ENCODE measurements around the gene HDGFL2.

Gene HDGFL2

DNA sequence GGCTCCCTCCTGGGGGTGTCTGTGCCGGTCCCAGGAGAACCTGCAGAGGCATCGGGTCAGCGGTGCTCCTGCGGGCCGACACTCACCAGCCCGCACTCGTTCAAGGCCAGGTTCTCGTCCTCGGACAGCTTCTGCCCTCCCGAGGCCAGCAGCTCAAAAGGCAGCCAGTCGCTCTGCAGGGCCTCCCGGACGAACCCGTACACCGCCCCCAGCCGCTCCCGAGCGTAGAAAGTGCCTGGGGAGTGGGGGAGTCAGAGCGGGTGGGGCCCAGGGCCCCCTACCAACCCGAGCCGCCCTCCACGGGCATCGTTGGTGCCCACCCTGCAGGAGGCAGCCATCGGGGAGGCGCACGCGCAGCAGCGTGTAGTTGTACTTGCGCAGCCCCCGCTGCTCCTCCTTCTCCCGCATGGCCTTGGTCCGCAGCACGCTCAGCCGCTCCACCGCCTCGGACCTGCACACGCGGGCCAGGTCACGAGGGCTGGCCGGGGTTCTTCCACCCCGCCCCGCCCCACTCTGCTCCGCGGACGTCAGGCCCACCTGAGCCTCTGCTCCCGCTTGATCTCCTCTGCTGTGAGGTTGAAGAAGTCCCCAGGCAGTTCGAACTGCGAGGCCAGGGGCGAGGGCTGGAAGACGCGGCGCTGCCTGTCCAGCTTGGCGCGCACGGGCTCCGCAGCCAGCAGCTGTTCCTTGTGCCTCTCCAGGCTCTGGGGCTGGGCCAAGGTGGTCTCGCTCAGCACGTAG, 26.0 kb upstream of the HDGFL2 start:
- DNase-seq: no peak

DNA sequence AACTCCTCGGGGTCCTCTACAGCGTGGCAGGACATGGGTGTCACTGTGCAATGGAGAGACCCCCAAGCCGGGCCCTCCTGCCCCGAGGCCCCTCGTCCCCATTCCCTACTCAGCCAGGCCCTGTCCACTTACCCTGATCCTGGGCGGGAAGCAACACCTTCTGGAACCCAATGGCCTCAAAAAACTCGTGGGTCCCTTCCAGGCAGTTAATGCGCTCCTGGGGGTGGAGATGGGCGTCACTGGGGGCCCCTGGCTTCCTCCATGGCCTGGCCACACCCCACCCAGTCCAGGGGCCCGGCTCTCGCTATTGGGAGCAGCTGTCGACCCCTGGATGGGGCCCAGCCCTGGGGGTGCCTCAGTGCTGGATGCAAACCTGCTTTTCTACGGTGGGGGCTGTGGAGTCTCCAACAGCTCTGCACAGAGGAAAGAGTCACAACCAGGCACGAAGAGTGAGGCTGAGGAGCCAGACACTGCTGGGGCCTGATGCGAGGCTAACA, 25.3 kb upstream of the HDGFL2 start:
- no peak for DNase-seq

DNA sequence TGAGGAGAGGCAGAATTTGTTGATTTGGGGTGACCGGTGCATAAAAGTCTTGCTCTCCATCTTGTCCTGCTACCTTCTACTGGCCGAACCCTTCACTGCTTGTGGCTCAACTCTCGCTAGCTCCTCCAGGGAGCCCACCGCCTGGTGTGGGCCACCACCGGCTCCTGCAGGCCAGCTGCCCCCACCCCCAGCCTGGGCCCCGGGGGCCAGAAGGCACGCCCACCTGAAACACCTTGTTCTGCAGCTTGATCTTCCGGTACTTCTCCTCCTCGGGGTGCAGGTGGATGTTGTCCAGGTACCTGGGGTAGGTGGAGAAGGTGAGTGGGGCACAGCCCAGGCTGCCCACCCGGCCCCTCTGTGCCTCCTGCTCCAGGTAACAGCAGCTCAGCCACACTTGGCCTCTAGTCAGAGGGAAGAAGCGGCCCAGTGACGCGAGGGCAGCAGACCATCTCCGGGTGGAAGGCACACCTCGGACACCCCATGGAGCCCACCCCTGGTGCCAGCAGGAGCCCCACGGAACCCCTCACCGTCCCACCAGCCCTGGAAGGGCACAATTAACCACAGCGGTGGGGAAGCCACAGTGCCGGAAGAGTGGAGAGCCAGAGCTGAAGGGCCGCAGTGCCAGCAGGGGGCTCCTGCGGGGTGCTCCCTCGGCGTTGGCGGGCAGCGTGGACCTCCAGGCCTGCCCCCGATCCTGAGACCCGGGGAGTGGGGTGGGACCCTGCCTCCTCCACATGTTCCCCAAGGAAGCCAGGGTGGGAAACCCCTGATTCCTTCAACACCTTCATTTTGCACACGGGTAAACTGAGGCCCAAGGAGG, 24.6 kb upstream of the HDGFL2 start:
- DNase-seq: no peak

- DNase-seq: no peak
Observed at GRCh38 chr19:4448147-4448985, 23.7 kb upstream of the HDGFL2 start.

- DNase-seq: no peak
Observed at GRCh38 chr19:4449022-4449638, 23.0 kb upstream of the HDGFL2 start.

DNA sequence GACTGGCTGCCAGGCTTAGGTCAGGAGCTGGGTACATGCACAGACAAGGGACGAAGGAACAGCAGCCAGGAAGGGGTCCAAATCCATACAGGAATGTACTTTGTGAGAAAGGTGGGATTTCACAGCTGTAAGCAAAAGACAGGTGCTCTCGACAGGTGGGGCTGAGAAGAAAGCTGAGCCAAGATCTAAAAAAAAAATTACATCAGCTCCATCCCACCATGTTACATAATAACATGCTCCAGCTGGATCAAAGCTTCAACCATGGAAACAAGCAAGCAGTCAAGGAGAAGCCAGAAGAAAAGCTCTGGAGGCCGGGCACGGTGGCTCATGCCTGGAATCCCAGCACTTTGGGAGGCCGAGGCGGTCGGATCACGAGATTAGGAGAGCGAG, 22.5 kb upstream of the HDGFL2 start:
- DNase-seq: no peak

GRCh38 chr19:4452230-4452990, 19.7 kb upstream of the HDGFL2 start:
- DNase-seq: no peak

DNA sequence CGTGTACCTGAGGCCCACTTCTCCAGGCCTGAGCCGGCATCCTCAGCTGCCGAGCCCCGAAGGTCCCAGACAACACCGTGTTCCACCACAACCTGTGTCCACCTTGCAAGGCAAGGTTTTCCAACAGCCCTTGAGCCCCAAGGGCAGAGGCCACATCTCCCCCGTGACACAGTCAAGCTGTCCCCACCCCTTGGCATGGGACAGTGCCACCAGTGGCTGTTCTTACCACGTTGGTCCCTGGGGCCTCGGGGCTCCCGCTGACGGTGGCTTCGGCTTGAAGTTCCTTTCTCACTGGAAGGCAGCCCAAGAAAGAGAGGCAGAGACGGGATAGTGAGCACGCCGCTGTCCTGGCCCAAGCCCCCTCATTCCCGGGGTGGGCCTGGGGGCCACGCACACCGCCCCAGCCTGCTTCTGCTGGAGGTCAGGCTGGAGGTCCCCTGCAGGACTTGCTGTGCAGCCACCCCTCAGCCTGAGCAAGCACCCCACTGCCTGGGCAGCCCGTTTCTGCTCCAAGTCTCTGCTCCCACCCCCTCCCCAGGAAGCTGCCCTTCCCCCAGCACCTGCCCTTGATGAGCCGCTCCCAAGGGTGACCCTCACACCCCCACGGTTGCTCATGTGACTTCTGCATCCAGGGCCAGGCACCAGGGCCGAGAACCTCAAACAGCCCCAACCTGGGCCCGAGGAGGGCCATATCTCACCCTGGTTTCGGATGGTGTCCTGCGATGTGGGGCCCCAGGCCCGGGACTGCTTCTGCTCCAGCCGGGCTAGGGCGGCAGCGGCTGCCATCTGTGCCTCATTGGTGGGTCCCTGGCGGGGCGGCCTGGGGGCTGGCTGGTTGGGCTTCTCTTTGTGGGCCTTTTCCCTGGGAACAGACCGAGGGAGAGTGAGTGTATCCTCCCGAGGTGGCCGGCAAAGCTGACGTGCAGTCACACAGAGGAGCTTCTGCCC, 18.6 kb upstream of the HDGFL2 start:
- DNase-seq: no peak

DNA sequence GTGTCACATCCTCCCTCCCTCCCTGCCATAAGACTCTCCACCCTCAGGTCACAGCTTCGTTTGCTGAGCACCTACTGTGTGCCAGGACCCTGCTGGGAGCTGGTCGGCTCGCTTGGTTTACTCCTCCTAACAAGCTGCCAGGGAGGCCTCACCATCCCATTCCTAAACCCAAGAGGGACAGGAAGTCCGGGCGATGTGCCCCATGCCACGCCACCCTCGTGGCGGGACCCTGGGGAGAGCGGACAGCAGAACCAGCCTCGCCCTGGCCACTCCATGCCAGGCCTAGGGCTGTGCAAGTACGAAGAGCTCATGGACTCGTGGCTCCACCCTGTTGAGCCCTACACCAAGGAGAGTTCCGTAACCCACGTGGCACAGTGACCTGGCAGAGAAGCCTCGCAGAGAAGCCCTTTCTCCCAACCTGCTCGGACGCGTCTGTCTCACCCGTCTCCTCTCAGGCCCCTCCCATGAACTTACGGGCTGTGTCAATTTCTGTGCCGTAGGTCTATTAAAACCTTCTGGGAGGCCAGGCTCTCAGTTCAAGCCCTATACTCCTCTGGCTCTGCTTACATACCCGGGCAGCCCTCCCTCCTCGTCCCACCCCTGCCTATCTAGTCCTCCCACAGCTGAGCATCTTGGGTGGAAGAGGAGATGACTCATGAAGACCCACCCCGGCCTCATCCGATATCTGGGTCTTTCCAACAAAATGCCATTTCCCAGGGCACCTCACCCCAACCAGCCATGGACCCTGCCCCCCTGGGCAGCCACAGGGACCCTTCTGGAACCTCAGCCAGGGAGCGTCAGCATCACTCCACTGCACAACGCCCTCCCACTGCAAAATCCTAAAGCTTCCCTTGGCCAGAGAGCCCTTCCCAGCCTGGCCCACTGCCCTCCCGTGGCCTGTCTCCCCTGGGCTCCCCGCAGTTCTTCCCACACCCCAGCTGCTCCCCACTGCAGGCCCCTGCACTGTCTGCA, 17.1 kb upstream of the HDGFL2 start:
- no peak for DNase-seq

- DNase-seq: no peak
Observed at GRCh38 chr19:4455719-4456475, 16.2 kb upstream of the HDGFL2 start.

GRCh38 chr19:4456476-4456842, 15.6 kb upstream of the HDGFL2 start:
- peak; percentile 57 for DNase-seq

GRCh38 chr19:4456843-4457653, 15.0 kb upstream of the HDGFL2 start:
- DNase-seq: peak; percentile 66

DNA sequence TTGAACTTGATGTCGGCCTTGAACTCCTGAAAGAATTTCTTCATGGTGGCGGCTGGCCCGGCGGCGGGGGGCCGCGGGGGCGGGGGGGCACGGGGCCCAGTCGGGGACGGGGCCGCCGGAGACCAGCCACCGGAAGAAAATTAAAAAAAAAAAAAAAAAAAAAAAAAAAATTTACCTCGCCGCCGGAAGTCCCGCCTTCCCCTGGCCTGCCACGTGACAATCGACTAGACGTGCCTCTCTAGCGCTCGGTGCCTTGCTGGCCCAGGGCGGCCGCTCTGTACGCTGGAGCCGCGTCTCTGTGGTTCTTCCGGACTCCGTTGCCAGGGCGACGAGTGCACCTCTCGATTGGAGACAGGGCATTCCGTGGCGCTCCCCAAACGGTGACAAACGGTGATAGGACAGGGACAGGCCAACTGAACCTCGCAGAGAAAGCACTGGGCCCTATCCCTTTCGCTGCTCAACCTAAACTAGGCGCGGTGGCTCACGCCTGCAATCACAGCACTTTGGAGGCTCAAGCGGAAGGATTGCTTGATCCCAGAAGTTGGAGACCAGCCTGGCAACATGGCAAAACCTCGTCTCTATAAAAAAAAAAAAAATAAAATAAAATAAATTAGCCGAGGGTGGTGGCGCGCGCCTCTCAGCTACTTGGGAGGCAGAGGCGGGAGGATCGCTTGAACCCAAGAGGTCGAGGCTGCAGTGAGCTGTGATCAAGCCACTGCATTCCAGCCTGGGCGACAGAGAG, 14.3 kb upstream of the HDGFL2 start, which contains the start of gene UBXN6:
Gene UBXN6, minus strand, starts transcription at position 141 of the 742 bp plus-strand sequence. Its CDS starts 97 bp downstream, at position 44.
- DNase-seq: peak; percentile 98

GRCh38 chr19:4464815-4465581, 7.1 kb upstream of the HDGFL2 start:
- DNase-seq: no peak

DNA sequence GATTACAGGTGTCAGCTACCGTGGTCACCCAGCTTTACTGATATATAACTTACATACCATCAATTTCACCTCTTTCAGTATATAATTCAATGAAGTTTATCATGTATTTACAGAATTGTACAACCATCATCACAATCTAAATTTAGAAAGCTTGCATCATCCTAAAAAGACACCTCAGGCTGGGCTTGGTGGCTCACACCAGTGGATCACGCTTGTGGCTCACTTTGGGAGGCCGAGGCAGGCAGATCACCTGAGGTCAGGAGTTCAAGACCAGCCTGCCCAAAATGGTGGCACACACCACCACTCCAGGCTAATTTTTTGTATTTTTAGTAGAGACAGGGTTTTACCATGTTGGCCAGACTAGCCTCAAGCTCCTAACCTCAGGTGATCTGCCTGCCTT, 4.3 kb upstream of the HDGFL2 start:
- no peak for DNase-seq

Data from activated CD8-positive, alpha-beta memory T cell treated with anti-CD3 and anti-CD28 coated beads, Interleukin-2, amount 50 U/mL, for 48 hours (primary cell).